Right cardiac atrium (tissue), 5 donors: ENCODE results near the gene REEP1. TPM values are rescaled to one million over a fixed set of nuclear protein-coding genes. Genes with fewer than 3 reads are reported as not detected.

ENCODE experiments used
- ATAC-seq, 2 donors: fragments of 200-7000 bp; cut with Tn5 transposase; one replicate each; pipeline versions ENCODE4 v1.8.0 to v1.9.1; 2020; ENCODE audit warnings: moderate library complexity in 2 of 2, mild to moderate bottlenecking in 1 of 2
- DNase-seq, 3 donors: peaks; one replicate each; pipeline ENCODE4 v3.0.0-alpha.2; 2020
- H3K27ac ChIP-seq: one replicate; pipeline ENCODE4 v1.5.1; 2013; ENCODE audit warnings: mild to moderate bottlenecking, low read length, control low read depth, moderate library complexity
- H3K27me3 ChIP-seq: one replicate; pipeline ENCODE4 v1.6.1; 2013; ENCODE audit not compliant: control insufficient read depth, insufficient read depth
- H3K4me1 ChIP-seq: one replicate; pipeline ENCODE4 v1.6.1; 2013; ENCODE audit warnings: low read length; ENCODE audit not compliant: control insufficient read depth, insufficient read depth
- H3K4me3 ChIP-seq: one replicate; pipeline ENCODE4 v1.5.1; 2013; ENCODE audit warnings: low read length, control low read depth
- H3K9me3 ChIP-seq: one replicate; pipeline ENCODE4 v1.6.1; 2013; ENCODE audit warnings: low read length; ENCODE audit not compliant: control insufficient read depth
- WGBS: extraction: QIAGEN DNeasy Blood & Tissue Kit; methylation state at CpG from one replicate; pipeline ENCODE4 v1.1.7; 2013; 5-methylcytosine and 5-hydroxymethylcytosine counted together
- intact Hi-C, 4 donors: fragments of 100-400 bp; cut with DNase I; formaldehyde crosslinking; loops; one replicate each; pipeline versions ENCODE4 v1.11.0 to v1.14.0; 2022 to 2023
- polyA plus RNA-seq: library from polyadenylated mRNA; stranded (reverse); fragments of 200-250 nt; gene quantifications from one replicate; pipeline ENCODE4 v1.2.3, GENCODE V29; 2013
- total RNA-seq, 4 donors: library from RNA; stranded (reverse); fragmentation: NEBNext Ultra II Directional; extraction: Animal tissue kit (Norgen Biotek cat#: 25700); gene quantifications; one replicate each; pipeline ENCODE4 v1.2.1, GENCODE V29; 2021
- donor health status: healthy with polysubstance abuse.
- donor health status: DM: no; HTN: yes; CAD: no.
- donor health status: DM: no; HTN: no; CAD: no.
- donor health status: DM: no; HTN: yes; CAD: no; lungs with severe emphysema.
- donor health status: DM: yes; HTN: yes; CAD: no.

Gene REEP1
- total and polyA plus RNA-seq, 5 donors: 16.5 to 34.4 (median 25.3) TPM

DNA sequence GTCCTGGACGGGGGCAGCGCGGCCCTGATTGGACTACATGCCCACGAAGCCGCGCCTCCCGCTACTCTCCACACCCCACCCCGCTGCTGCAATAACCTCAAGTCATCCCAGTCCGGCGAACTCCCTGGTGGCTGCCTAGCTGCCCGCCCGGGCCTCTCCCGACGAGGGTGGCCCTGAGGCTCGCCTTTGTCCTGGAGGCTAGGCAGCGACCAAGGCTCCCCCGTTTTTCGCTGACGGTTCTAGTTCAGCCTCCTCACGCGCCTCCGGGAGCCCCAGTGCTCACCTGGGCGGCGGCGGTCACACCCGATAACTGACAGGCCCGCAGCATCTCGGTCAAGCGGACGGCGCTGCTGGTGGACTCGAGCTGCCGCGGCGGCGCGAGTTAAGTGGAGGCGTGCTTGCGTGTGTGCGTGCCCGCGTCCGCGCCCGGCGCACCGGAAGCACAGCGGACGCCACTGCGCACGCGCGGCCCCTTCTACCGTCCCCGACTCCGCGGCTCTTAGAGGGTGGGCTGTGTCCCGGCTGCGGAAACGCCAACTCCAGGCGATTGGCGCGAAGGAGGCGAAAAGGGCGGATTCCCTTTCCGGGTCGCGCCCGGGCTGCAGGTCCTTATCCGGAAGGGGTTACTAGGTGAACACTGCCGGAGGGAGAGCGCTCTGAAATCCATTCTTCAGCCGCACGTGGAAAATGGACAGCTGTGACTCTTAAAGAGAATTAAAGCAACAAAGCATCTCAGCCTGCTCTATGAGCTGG is 142.2 kb downstream of the REEP1 start, which contains the start of gene IMMT:
IMMT (minus strand) TSS at position 408 of the 753 bp plus-strand sequence; CDS start at position 328, 80 bp downstream.
- peak within 1 kb of the TSS; percentile 76 for H3K4me3 ChIP-seq
- peaks cover 8% of the 10 kb centered on the region for H3K4me1 ChIP-seq
- DNase-seq: peak; percentile 98 to 99 (median 99)
- under 1% methylated on average over 74 of the region's 74 CpGs for WGBS
- intact Hi-C loops: loop anchor here in 1 of 4 donors (10.0 kb wide), 1 partner anchor 250 kb away; the partner anchor contains the start of gene KDM3A
- no peaks in the 10 kb centered on the region for H3K27me3 ChIP-seq
- H3K9me3 ChIP-seq: no peaks in the 10 kb centered on the region
- ATAC-seq: peak; percentile 96
- H3K27ac ChIP-seq: peak within 1 kb of the TSS; percentile 99

DNA sequence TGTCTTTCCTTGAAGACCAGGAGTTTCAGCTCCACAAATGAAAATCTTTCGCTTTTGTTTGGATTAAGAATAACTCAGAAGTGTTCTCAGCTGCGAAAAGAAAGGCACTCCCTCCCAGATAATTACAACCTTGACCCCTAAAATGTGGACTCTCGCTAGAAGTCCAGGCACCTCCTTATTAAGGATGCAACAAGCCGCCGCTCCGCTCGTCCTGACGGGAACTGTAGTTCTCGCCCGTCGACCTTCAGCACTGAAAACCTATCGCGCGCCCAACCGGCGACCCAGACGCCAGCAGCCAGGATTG is 142.7 kb downstream of the REEP1 start:
- peaks cover 8% of the 10 kb centered on the region for H3K4me1 ChIP-seq
- no peak for DNase-seq
- H3K27me3 ChIP-seq: no peaks in the 10 kb centered on the region
- H3K27ac ChIP-seq: peak overlapping the region; percentile 73
- H3K9me3 ChIP-seq: no peaks in the 10 kb centered on the region
- under 1% methylated on average over 17 of the region's 17 CpGs for WGBS
- peak overlapping the region; percentile 76 for H3K4me3 ChIP-seq
- no peak for ATAC-seq
- intact Hi-C loops: loop anchor here in 1 of 4 donors (10.0 kb wide), 1 partner anchor 250 kb away; the partner anchor contains the start of gene KDM3A

DNA sequence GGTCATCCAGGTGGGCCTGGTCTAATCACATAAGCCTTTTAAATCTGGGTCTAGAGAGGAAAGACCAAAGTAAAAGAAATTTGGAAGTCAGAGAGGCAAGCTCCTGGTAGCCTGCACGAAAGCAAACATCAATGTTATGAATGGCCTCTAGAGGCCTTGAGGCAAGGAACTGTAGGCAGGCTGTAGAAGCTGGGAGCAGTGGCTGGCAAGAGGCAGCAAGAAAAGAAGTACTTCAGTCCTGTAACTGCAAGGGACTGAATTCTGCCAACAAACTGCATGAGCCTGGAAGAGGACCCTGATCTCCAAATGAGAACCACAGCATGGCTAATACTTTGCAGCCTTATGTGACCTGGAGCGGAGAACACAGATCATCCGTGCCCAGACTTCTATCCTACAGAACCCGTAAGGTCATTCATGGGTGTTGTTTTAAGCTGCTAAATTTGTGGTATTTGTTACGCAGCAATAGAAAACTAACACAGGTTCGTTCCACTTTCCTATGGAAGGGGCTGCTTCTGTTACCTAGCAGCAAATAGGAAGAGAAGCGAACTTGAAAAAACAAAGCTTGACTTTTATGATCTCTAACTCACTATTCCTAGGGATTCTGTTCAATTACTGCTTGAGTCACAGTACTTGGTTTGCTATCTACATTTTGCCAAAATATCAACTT is 143.4 kb downstream of the REEP1 start:
- no peak for ATAC-seq

DNA sequence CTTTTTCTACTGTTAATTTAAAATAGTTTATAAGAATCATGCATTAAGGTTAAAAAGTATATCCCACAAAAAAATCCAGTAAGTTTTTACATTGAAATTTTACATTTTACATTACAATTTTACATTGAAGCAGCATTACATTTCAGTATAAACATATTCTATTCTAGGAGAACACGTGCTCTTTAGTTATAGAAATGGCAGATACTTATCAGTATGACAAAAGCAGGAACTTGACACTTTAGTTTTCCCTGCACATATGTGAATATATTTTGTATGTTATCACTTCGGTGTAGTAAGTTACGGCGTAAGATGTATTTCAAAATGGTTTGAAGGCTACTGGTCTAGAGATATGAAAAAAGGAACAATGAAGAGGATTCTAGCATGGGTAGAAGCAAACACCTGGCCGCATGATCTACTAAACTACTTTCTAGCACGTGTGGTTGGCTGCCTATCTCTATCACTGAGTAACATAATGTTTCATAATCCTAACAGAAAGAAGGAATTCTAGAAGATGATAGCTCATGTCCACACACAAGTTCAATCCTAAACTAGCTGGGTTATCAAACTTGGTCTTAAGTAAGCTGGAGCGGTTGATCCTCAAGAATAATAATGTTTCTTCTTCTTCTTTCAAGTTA is 147.5 kb downstream of the REEP1 start:
- Histone ChIP-seq H3K9me3 (no peaks in the 10 kb centered on the region), H3K27me3 (no peaks in the 10 kb centered on the region), H3K27ac (no peak overlapping the region), H3K4me1 (peaks cover 5% of the 10 kb centered on the region), H3K4me3 (no peak overlapping the region)
- DNase-seq (no peak), ATAC-seq (no peak)
- intact Hi-C loops: loop anchor here in 1 of 4 donors (10.0 kb wide), 1 partner anchor 255 kb away; the partner anchor contains the start of gene KDM3A
- 74% methylated on average over 7 of the region's 7 CpGs for WGBS

More for the DNA sequence above, 143.4 kb downstream of the REEP1 start:
- no peaks in the 10 kb centered on the region for H3K27me3 ChIP-seq
- no peaks in the 10 kb centered on the region for H3K9me3 ChIP-seq
- 80% methylated on average over 7 of the region's 7 CpGs for WGBS
- peak overlapping the region; percentile 76 for H3K4me3 ChIP-seq
- peaks cover 8% of the 10 kb centered on the region for H3K4me1 ChIP-seq
- intact Hi-C loops: loop anchor here in 1 of 4 donors (10.0 kb wide), 1 partner anchor 251 kb away; the partner anchor contains the start of gene KDM3A
- peak overlapping the region; percentile 77 for H3K27ac ChIP-seq
- DNase-seq: no peak

DNA sequence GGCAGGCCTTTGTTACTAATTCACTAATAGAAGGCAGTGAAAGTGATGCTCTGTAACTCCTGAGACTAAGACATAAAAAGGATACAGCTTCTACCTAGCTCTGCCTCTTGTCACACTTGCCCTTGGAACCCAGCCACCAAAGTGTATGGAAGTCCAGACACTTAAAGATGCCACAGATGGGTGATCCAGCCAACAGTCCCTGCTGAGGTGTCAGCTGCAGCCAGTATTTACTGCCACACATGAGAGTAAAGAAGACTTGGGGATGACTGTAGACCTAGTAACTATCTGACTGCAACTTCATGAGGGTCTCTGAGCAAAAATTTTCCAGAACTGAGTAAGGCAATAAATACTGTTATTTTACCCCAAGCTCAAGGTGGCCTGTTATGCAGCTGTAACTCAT is 151.0 kb downstream of the REEP1 start:
- Histone ChIP-seq H3K4me3 (no peak overlapping the region), H3K4me1 (no peaks in the 10 kb centered on the region), H3K27ac (peak overlapping the region; percentile 17), H3K27me3 (no peaks in the 10 kb centered on the region), H3K9me3 (no peaks in the 10 kb centered on the region)
- ATAC-seq (no peak), DNase-seq (peak in 1 of 3 donors; percentile 43)
- intact Hi-C loops: no loop called here

DNA sequence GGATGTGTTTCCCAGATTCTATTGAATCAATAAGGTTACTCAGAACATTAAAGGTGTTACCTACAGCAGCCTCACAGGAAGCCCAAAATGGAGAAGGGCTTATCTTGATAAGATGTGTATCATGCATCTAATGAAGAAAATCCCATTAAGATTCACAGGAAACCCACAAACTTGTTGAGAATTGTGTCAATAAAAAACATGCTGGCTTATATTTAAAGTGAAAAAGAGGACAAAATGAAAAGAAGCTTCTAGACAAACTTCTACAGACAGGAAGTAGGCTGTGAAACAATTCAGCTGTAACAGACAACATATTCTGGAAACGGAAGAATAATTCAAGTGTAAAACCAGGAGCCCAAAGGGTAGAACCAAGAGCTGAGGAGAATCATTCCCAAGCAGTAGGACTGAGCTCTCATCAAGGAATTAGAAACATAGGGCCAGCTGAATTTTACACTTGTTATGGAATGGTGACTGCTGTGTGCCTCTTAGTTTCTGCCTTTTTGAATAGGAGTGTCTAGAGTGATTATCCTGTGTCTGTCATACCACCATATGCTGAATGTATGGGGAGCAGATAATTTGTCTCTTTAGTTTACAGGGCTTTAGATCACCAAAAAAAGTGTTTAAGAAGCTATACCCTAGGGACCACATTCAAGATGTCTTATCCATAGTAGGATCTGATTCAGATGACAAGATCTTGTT is 151.8 kb downstream of the REEP1 start:
- no peaks in the 10 kb centered on the region for H3K4me1 ChIP-seq
- H3K4me3 ChIP-seq: no peak overlapping the region
- H3K27ac ChIP-seq: no peak overlapping the region
- H3K9me3 ChIP-seq: no peaks in the 10 kb centered on the region
- WGBS: 14% methylated on average over 1 of the region's 1 CpG
- intact Hi-C loops: no loop called here
- H3K27me3 ChIP-seq: no peaks in the 10 kb centered on the region
- peak in 1 of 2 donors; percentile 8 for ATAC-seq
- no peak for DNase-seq

DNA sequence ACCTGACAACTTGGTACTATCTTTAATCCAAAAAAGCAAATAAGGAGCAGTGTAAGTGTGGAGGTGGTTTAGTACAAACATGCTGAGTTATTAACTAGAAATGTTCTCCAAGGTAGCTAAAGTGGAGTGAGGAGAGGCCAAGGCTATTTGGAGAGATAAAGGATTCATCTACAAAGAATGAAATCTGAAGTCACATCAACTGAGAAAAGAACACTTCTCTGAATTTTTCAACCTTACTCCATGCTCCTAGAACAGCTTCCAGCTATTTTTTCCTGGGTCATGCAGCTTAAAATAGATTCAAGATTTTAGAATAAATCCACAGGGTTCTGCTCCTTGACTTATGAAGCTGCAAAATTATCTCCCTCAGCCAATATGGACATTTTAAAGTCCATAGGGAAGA is 160.8 kb downstream of the REEP1 start:
- DNase-seq (no peak), ATAC-seq (no peak)
- Histone ChIP-seq H3K4me1 (no peaks in the 10 kb centered on the region), H3K27ac (no peak overlapping the region), H3K9me3 (no peaks in the 10 kb centered on the region), H3K27me3 (no peaks in the 10 kb centered on the region), H3K4me3 (no peak overlapping the region)
- intact Hi-C loops: loop anchor here in 1 of 4 donors (10.0 kb wide), 1 partner anchor 52 kb away; no protein-coding TSS in a partner anchor

DNA sequence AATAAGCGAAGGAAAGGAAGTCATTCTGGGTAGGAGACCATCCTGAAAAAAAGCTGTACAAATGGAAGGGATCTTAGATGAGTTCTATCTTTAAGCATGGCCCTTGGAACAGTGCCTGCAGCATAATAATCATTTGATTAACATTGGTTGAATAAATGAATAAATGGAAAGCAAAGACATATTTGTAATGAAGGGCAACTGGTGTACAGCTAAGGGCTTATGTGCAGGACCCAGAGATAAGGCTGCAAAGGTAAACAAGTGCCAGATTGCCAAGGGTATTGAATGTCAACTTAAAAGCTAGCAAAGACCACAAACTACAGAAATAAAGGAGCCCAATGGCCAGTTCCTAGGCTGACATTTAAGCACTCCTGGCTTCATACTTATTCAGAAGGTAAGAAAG is 161.6 kb downstream of the REEP1 start:
- DNase-seq (no peak), ATAC-seq (no peak)
- Histone ChIP-seq H3K4me3 (no peak overlapping the region), H3K27me3 (no peaks in the 10 kb centered on the region), H3K27ac (no peak overlapping the region), H3K9me3 (no peaks in the 10 kb centered on the region), H3K4me1 (no peaks in the 10 kb centered on the region)
- intact Hi-C loops: loop anchor here in 1 of 4 donors (10.0 kb wide), 1 partner anchor 51 kb away; no protein-coding TSS in a partner anchor
- WGBS: 87% methylated on average over 1 of the region's 1 CpG

DNA sequence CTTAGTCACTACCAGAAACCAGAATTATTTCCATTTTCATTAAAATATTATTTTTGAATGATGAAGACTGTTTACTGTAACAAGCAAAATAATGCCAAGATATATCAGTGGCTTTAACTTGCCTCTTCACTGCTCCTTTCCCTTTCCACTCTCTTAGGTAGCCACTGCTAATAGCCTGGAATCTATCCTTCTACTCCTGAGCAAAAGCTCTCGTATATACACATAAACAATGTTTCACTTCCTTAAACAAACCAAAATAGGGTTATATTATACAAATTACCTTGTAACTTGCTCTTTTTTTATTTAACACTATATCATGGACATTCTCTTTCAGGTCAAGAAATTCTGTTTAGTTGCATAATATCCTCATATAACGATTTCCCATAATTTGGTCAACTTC is 163.0 kb downstream of the REEP1 start:
- intact Hi-C loops: loop anchor here in 1 of 4 donors (10.0 kb wide), 1 partner anchor 50 kb away; no protein-coding TSS in a partner anchor
- ATAC-seq: no peak

DNA sequence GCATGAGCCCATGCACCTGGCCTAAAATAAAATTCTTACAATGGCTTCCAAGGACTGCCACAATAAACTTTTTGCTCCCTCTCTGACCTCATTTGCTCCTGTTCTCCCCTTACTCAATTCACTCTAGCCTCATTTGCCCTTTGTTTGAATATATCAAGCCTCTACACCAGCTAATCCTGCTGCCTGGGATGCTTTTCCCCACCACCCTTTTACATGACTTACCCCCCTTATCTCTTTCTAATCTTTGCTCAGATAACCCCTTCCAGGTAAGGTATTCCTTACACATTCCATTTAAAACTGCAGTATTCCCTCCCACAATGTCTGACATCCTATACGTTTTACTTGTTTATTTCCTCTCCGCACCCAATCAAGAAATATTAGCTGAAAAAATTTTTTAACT is 164.8 kb downstream of the REEP1 start:
- 93% methylated on average over 2 of the region's 2 CpGs for WGBS
- Histone ChIP-seq H3K9me3 (no peaks in the 10 kb centered on the region), H3K4me1 (no peaks in the 10 kb centered on the region), H3K27ac (no peak overlapping the region), H3K4me3 (no peak overlapping the region), H3K27me3 (no peaks in the 10 kb centered on the region)
- ATAC-seq (no peak), DNase-seq (no peak)
- intact Hi-C loops: loop anchor here in 1 of 4 donors (10.0 kb wide), 1 partner anchor 48 kb away; no protein-coding TSS in a partner anchor

More for the DNA sequence above, 163.0 kb downstream of the REEP1 start:
- Histone ChIP-seq H3K4me1 (no peaks in the 10 kb centered on the region), H3K4me3 (no peak overlapping the region), H3K27me3 (no peaks in the 10 kb centered on the region), H3K9me3 (no peaks in the 10 kb centered on the region), H3K27ac (no peak overlapping the region)
- no peak for DNase-seq
- 64% methylated on average over 2 of the region's 2 CpGs for WGBS
